Left forelimb (tissue), 1 donor: Measurements from ENCODE around the gene DLL3.
"Not testable (repeated sequence)": the region's sequence is repeated elsewhere in the genome, so short reads cannot be mapped to it uniquely, and the experiment has no call there.

ENCODE experiments used
- DNase-seq: peaks from one replicate; pipeline ENCODE4 v3.0.0-alpha.2; 2018; ENCODE audit warnings: low spot score

The DLL3 gene

GRCh38 chr19:39498798-39499642 lies at the start of gene DLL3:
Gene DLL3, plus strand, starts transcription at chr19:39498947. Its CDS starts 28 bp downstream, at chr19:39498975.
- DNase-seq = no peak

GRCh38 chr19:39449116-39449797 lies 49.5 kb upstream of the DLL3 start:
- no peak for DNase-seq

GRCh38 chr19:39451257-39451656 lies 47.5 kb upstream of the DLL3 start:
- not testable (repeated sequence) for DNase-seq

GRCh38 chr19:39463403-39463802 lies 35.3 kb upstream of the DLL3 start:
- no peak for DNase-seq

- no peak for DNase-seq
Observed at GRCh38 chr19:39465956-39466747, 32.6 kb upstream of the DLL3 start.

GRCh38 chr19:39467941-39468340 lies 30.8 kb upstream of the DLL3 start:
- DNase-seq = no peak

GRCh38 chr19:39469036-39469435 lies 29.7 kb upstream of the DLL3 start:
- DNase-seq = no peak

GRCh38 chr19:39469567-39469966 lies 29.2 kb upstream of the DLL3 start:
- no peak for DNase-seq

GRCh38 chr19:39470724-39471339 lies 27.9 kb upstream of the DLL3 start:
- DNase-seq = no peak

- no peak for DNase-seq
Observed at GRCh38 chr19:39471756-39472536, 26.8 kb upstream of the DLL3 start.

- DNase-seq = no peak
Observed at GRCh38 chr19:39472746-39473442, 25.9 kb upstream of the DLL3 start.

- no peak for DNase-seq
Observed at GRCh38 chr19:39473443-39473960, 25.2 kb upstream of the DLL3 start.

- DNase-seq = no peak
Observed at GRCh38 chr19:39474139-39474620, 24.6 kb upstream of the DLL3 start.

GRCh38 chr19:39475748-39476147 lies 23.0 kb upstream of the DLL3 start:
- no peak for DNase-seq

- not testable (repeated sequence) for DNase-seq
Observed at GRCh38 chr19:39479319-39479801, 19.4 kb upstream of the DLL3 start.

- DNase-seq = no peak
Observed at GRCh38 chr19:39479916-39480315, 18.8 kb upstream of the DLL3 start.

- DNase-seq = peak; percentile 98
Observed at GRCh38 chr19:39480337-39481228, 18.2 kb upstream of the DLL3 start, which contains the start of gene TIMM50. Gene TIMM50, plus strand, starts transcription at chr19:39480838. Its CDS starts 16 bp downstream, at chr19:39480854.

GRCh38 chr19:39481229-39481545 lies 17.6 kb upstream of the DLL3 start:
- no peak for DNase-seq

GRCh38 chr19:39481676-39482075 lies 17.1 kb upstream of the DLL3 start:
- DNase-seq = no peak
